Esophagus squamous epithelium (tissue), 5 donors: ENCODE data around the gene SS18L1. TPM values are rescaled to one million over a fixed set of nuclear protein-coding genes. Genes with fewer than 3 reads are reported as not detected.

ENCODE experiments used
- DNase-seq: peaks from one replicate; lab custom pipeline; 2025; lab: John Stamatoyannopoulos, UW
- H3K27ac ChIP-seq, 4 donors: fragments of 200-600 bp; sonication (generic); one replicate each; pipeline ENCODE4 v1.5.1; 2016 to 2019; ENCODE audit warnings: mild to moderate bottlenecking in 1 of 4
- H3K27me3 ChIP-seq, 4 donors: fragments of 200-600 bp; sonication (generic); 1 replicate in 3 of 4; 2 replicates in 1 of 4; pipeline versions ENCODE4 v1.5.1 to v1.6.0; 2017 to 2021; ENCODE audit warnings: antibody characterized with exemption in 1 of 4
- H3K36me3 ChIP-seq, 3 donors: fragments of 200-600 bp; sonication (generic); one replicate each; pipeline ENCODE4 v1.5.1; 2016 to 2019
- H3K4me1 ChIP-seq, 3 donors: fragments of 200-600 bp; sonication (generic); one replicate each; pipeline ENCODE4 v1.5.1; 2017 to 2019
- H3K4me3 ChIP-seq, 4 donors: fragments of 200-600 bp; sonication (generic); 1 replicate in 3 of 4; 2 replicates in 1 of 4; pipeline ENCODE4 v1.5.1; 2016 to 2019; ENCODE audit warnings: mild to moderate bottlenecking in 2 of 4, moderate library complexity in 1 of 4
- H3K9me3 ChIP-seq, 3 donors: fragments of 200-600 bp; sonication (generic); one replicate each; pipeline ENCODE4 v1.5.1; 2016 to 2019
- CTCF ChIP-seq, 6 experiments: fragments of 450-650 bp in 4 of 6; fragments of 200-600 bp in 2 of 6; sonication (generic) in 2 of 6; IDR thresholded peaks; one replicate each; pipeline ENCODE4 v1.5.1; 2016 to 2019; ENCODE audit warnings: antibody characterized with exemption in 6 of 6, mild to moderate bottlenecking in 4 of 6, moderate library complexity in 4 of 6
- POLR2A ChIP-seq, 4 donors: fragments of 450-650 bp; IDR thresholded peaks; one replicate each; pipeline ENCODE4 v1.6.1; 2017; ENCODE audit warnings: antibody characterized with exemption in 4 of 4, mild to moderate bottlenecking in 4 of 4, moderate library complexity in 3 of 4
- WGBS, 2 donors: methylation state at CpG; one replicate each; pipeline ENCODE4 v1.1.5; 2018; 5-methylcytosine and 5-hydroxymethylcytosine counted together
- intact Hi-C: fragments of 100-400 bp; cut with DNase I; formaldehyde crosslinking; loops from one replicate; pipeline ENCODE4 v1.15.0; 2022
- total RNA-seq, 4 donors: library from RNA; depleted of rRNA; stranded (reverse); fragments of >200 nt; gene quantifications; one replicate each; pipeline ENCODE4 v1.1.0, GENCODE V29; 2016
- donor health status: DM: yes; HTN: yes; CAD: no.

The SS18L1 gene
- total RNA-seq, 4 donors from 2014 or later, result 7.8 to 24.5 (median 15.0) TPM

- no peak overlapping the region for H3K27ac ChIP-seq
- TF ChIP-seq POLR2A (IDR thresholded peaks at IDR 0.05) (no peak), CTCF (IDR thresholded peaks at IDR 0.05) (no peak)
- intact Hi-C loops, result no loop called here
- no peaks in the 10 kb centered on the region for H3K27me3 ChIP-seq
- no peak for DNase-seq
- peaks cover 6 to 66% (median 8%) of the 10 kb centered on the region in 3 donors for H3K36me3 ChIP-seq
- H3K4me1 ChIP-seq, result peaks cover 10 to 60% (median 21%) of the 10 kb centered on the region in 3 donors
- H3K9me3 ChIP-seq, result no peaks in the 10 kb centered on the region
- H3K4me3 ChIP-seq, result no peak overlapping the region
- 99% methylated on average over 9 of the region's 12 CpGs; no CpG with 5 or more reads in 1 of the 2 donors for WGBS, 2 donors
Observed at GRCh38 chr20:62158088-62158400, 14.5 kb downstream of the SS18L1 start.

- Histone ChIP-seq H3K36me3 (peaks cover 11 to 66% (median 13%) of the 10 kb centered on the region in 3 donors), H3K4me3 (no peak overlapping the region), H3K9me3 (no peaks in the 10 kb centered on the region), H3K27me3 (no peaks in the 10 kb centered on the region), H3K4me1 (peaks cover 10 to 60% (median 21%) of the 10 kb centered on the region in 3 donors), H3K27ac (no peak overlapping the region)
- intact Hi-C loops, result no loop called here
- no peak for DNase-seq
- WGBS, 2 donors, result 92 to 93% methylated on average over 16 to 17 of the region's 22 CpGs
- TF ChIP-seq CTCF (IDR thresholded peaks at IDR 0.05) (no peak), POLR2A (IDR thresholded peaks at IDR 0.05) (no peak)
Observed at GRCh38 chr20:62158541-62158940, 15.0 kb downstream of the SS18L1 start.

- Histone ChIP-seq H3K27me3 (no peaks in the 10 kb centered on the region), H3K4me3 (no peak overlapping the region), H3K4me1 (peaks cover 10 to 60% (median 21%) of the 10 kb centered on the region in 3 donors), H3K27ac (peak overlapping the region in 2 of 4 donors; percentile 74), H3K36me3 (peaks cover 13 to 66% (median 14%) of the 10 kb centered on the region in 3 donors), H3K9me3 (no peaks in the 10 kb centered on the region)
- no peak for DNase-seq
- intact Hi-C loops, result no loop called here
- 95 to 100% methylated on average over 7 to 8 of the region's 11 CpGs for WGBS, 2 donors
- TF ChIP-seq POLR2A (IDR thresholded peaks at IDR 0.05), result no peak
- no peak for TF ChIP-seq CTCF (IDR thresholded peaks at IDR 0.05)
Observed at GRCh38 chr20:62159052-62159451, 15.5 kb downstream of the SS18L1 start.

GRCh38 chr20:62159839-62160238 lies 16.3 kb downstream of the SS18L1 start:
- no peak for TF ChIP-seq POLR2A (IDR thresholded peaks at IDR 0.05)
- no peak for TF ChIP-seq CTCF (IDR thresholded peaks at IDR 0.05)
- H3K27me3 ChIP-seq, result no peaks in the 10 kb centered on the region
- H3K9me3 ChIP-seq, result no peaks in the 10 kb centered on the region
- no peak for DNase-seq
- peaks cover 20 to 66% (median 22%) of the 10 kb centered on the region in 3 donors for H3K36me3 ChIP-seq
- peaks cover 10 to 60% (median 21%) of the 10 kb centered on the region in 3 donors for H3K4me1 ChIP-seq
- 32 to 40% methylated on average over 3 to 6 of the region's 14 CpGs for WGBS, 2 donors
- no peak overlapping the region for H3K4me3 ChIP-seq
- intact Hi-C loops, result no loop called here
- peak overlapping the region in 3 of 4 donors; percentile 46 to 74 (median 74) for H3K27ac ChIP-seq

GRCh38 chr20:62160253-62160652 lies 16.7 kb downstream of the SS18L1 start:
- 72 to 90% methylated on average over 8 of the region's 9 CpGs for WGBS, 2 donors
- Histone ChIP-seq H3K36me3 (peaks cover 20 to 68% (median 25%) of the 10 kb centered on the region in 3 donors), H3K9me3 (no peaks in the 10 kb centered on the region), H3K4me1 (peaks cover 10 to 59% (median 21%) of the 10 kb centered on the region in 3 donors), H3K27me3 (no peaks in the 10 kb centered on the region), H3K4me3 (no peak overlapping the region), H3K27ac (peak overlapping the region in 3 of 4 donors; percentile 46 to 74 (median 74))
- intact Hi-C loops, result no loop called here
- no peak for DNase-seq
- TF ChIP-seq CTCF (IDR thresholded peaks at IDR 0.05), result no peak
- no peak for TF ChIP-seq POLR2A (IDR thresholded peaks at IDR 0.05)
